ENCODE data around the gene SLC25A22.

- TF ChIP-seq EZH2 (IDR thresholded peaks at IDR 0.05; ENCODE audit: borderline replicate concordance, insufficient read depth, low read depth, low read length, poor library complexity, severe bottlenecking), result no peak
- no peak for TF ChIP-seq CTCF (IDR thresholded peaks at IDR 0.05)
These were observed 8.1 kb downstream of the SLC25A22 start, which contains the start of gene CEND1 for GRCh38 chr11:789943-790342.
